HAP-1 (cell line): ENCODE measurements around the gene HSPA4L.

Source experiments
- DNase-seq, 2 experiments: peaks; one replicate each; pipeline ENCODE4 v3.0.0-alpha.2; 2016 to 2020; ENCODE audit warnings: low spot score in 2 of 2
- H3K27me3 ChIP-seq: fragments of 250-450 bp; sonication (Bioruptor Pico); 2 replicates; pipeline ENCODE4 v1.5.1; 2020; ENCODE audit warnings: low read depth, mild to moderate bottlenecking, moderate library complexity
- H3K36me3 ChIP-seq: fragments of 250-450 bp; sonication (Bioruptor Pico); replicated peaks from 2 replicates; pipeline ENCODE4 v1.5.1; 2020; ENCODE audit warnings: mild to moderate bottlenecking
- H3K4me1 ChIP-seq: fragments of 250-450 bp; sonication (Bioruptor Pico); 2 replicates; pipeline ENCODE4 v1.5.1; 2020; ENCODE audit warnings: mild to moderate bottlenecking
- H3K4me3 ChIP-seq: fragments of 250-450 bp; sonication (Bioruptor Pico); 2 replicates; pipeline ENCODE4 v1.5.1; 2020; ENCODE audit warnings: mild to moderate bottlenecking, moderate library complexity
- H3K9me3 ChIP-seq: fragments of 250-450 bp; sonication (Bioruptor Pico); 2 replicates; pipeline ENCODE4 v1.5.1; 2020; ENCODE audit warnings: mild to moderate bottlenecking, moderate library complexity
- in situ Hi-C: fragments of 300-500 bp; cut with MboI; formaldehyde crosslinking; loops from 3 replicates; pipeline ENCODE4 v1.14.3; 2020; ENCODE audit warnings: low sequenced_read_pairs, inconsistent platforms, mixed read lengths

HSPA4L gene

GRCh38 chr4:127857641-127858040 lies 75.5 kb downstream of the HSPA4L start:
- no peak for DNase-seq
- Histone ChIP-seq H3K9me3 (peaks cover 12% of the 10 kb centered on the region), H3K36me3 (no peaks in the 10 kb centered on the region), H3K4me1 (no peaks in the 10 kb centered on the region; the same call in 1 of the 2 replicates), H3K27me3 (no peaks in the 10 kb centered on the region), H3K4me3 (no peak overlapping the region)
- in situ Hi-C loops = no loop called here

- Histone ChIP-seq H3K27me3 (no peaks in the 10 kb centered on the region), H3K4me1 (no peaks in the 10 kb centered on the region), H3K9me3 (no peaks in the 10 kb centered on the region), H3K36me3 (no peaks in the 10 kb centered on the region; the same call in 1 of the 2 replicates), H3K4me3 (no peak overlapping the region)
- in situ Hi-C loops = no loop called here
- no peak for DNase-seq
Observed at GRCh38 chr4:127868196-127868595, 86.1 kb downstream of the HSPA4L start.

- DNase-seq = no peak
- no peaks in the 10 kb centered on the region for H3K27me3 ChIP-seq
- H3K9me3 ChIP-seq = no peaks in the 10 kb centered on the region
- in situ Hi-C loops = no loop called here
- H3K4me3 ChIP-seq = no peak overlapping the region
- H3K4me1 ChIP-seq = 0 out of 2 replicates have a peak, but pooled peaks cover under 1% of the 10 kb centered on the region
- no peaks in the 10 kb centered on the region; the same call in 1 of the 2 replicates for H3K36me3 ChIP-seq
Observed at GRCh38 chr4:127870281-127870680, 88.2 kb downstream of the HSPA4L start.

DNA sequence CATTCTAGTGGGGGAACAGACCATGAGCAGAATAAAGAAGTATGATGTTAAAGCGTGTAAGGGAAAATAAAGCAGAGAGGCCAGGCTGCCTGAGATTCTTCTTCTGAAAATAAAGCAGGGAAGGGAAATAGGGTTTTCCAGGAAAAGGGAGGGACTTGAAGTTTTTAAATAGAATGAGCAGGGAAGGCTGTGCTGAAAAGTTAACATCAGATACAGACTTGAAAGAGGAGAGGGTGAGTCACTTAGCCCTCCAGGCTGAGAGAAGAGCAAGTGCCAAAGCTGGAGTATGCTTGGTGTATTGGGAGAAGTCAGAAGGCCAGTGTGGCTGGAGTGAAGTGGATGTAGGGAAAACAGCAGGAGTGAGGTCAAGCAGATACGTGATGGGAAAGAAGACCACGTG lies 88.6 kb downstream of the HSPA4L start:
- Histone ChIP-seq H3K36me3 (no peaks in the 10 kb centered on the region; the same call in 1 of the 2 replicates), H3K27me3 (no peaks in the 10 kb centered on the region), H3K4me3 (no peak overlapping the region), H3K9me3 (no peaks in the 10 kb centered on the region), H3K4me1 (0 out of 2 replicates have a peak, but pooled peaks cover 5% of the 10 kb centered on the region)
- in situ Hi-C loops = no loop called here
- DNase-seq = no peak

GRCh38 chr4:127875791-127876190 lies 93.7 kb downstream of the HSPA4L start:
- no peak for DNase-seq
- no peak overlapping the region for H3K4me3 ChIP-seq
- in situ Hi-C loops = no loop called here
- H3K4me1 ChIP-seq = peaks cover 15% of the 10 kb centered on the region
- H3K27me3 ChIP-seq = no peaks in the 10 kb centered on the region
- no peaks in the 10 kb centered on the region for H3K9me3 ChIP-seq
- no peaks in the 10 kb centered on the region for H3K36me3 ChIP-seq

DNA sequence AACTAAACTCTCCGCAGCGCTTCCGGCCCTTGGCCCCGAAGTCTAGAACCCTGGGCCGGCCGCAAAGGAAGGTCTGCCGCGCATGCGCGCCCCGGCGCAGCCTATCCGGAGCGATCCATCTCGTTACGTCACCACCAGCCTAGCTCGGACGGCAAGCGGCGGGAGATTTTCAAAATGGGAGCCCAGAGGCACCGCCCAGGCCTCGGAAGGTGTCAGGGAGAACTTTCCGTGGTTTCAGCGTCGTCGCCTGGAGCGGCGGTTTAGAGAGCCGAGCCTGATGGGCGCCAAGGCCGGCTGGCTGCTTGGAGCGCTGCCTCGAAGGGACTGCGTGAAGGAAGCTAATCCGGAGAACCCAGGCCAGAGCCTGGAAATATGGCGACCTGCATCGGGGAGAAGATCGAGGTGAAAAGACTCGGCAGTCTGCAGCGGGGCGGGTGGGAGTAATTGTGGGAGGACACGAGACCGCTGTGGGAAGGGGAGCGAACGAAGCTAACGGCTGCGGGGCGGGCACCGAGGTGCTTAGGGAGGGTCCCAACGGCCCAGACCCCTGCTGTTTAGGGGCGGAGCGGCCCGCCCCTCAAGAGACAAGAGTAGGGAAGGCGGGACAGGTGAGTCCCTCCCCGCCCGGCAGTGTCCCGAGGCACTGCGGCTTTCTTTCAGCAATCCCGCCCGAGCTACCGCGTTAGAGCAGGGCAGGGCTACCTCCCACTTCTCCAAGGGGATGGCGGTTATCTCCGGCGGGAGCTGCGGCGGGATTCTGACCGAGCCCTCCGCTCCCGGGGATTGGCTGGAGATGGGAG lies 98.8 kb downstream of the HSPA4L start, which contains the start of gene PLK4:
Gene PLK4, plus strand, starts transcription at position 131 of the 800 bp plus-strand sequence. Its CDS starts 242 bp downstream, at position 373.
- peaks cover 21% of the 10 kb centered on the region for H3K4me1 ChIP-seq
- peak within 1 kb of the TSS; percentile 84 for H3K4me3 ChIP-seq
- H3K36me3 ChIP-seq = peaks cover 37% of the 10 kb centered on the region
- no peaks in the 10 kb centered on the region for H3K27me3 ChIP-seq
- H3K9me3 ChIP-seq = no peaks in the 10 kb centered on the region
- in situ Hi-C loops = no loop called here
- DNase-seq = peak; percentile 94 to 98

GRCh38 chr4:127881563-127881864 lies 99.4 kb downstream of the HSPA4L start:
- H3K9me3 ChIP-seq = no peaks in the 10 kb centered on the region
- H3K36me3 ChIP-seq = peaks cover 42% of the 10 kb centered on the region

DNA sequence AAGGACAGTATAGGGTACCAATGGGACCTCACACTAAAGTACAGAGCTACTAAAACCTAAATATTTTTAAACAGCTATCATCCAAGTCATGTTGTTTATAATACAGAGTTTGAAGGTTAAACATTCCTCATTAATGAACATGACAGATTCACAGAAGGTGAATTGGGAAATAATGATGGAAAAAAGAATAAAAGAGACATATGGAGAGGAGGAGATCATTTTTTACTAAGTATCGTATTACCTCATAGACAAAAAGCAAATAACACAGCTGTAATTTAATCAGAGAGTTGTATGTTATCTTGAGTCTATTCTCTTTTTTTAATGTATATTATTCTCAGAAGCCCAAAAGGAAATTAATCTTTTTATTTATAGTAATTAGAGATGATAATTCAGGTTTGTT lies 106.4 kb downstream of the HSPA4L start:
- H3K4me1 ChIP-seq = peaks cover 7% of the 10 kb centered on the region
- no peak for DNase-seq
- H3K9me3 ChIP-seq = no peaks in the 10 kb centered on the region
- H3K4me3 ChIP-seq = no peak overlapping the region
- H3K27me3 ChIP-seq = no peaks in the 10 kb centered on the region
- in situ Hi-C loops = no loop called here
- peaks cover 82% of the 10 kb centered on the region for H3K36me3 ChIP-seq

More at GRCh38 chr4:127881563-127881864, 99.4 kb downstream of the HSPA4L start:
- Histone ChIP-seq H3K4me3 (peak overlapping the region; percentile 84), H3K4me1 (peaks cover 21% of the 10 kb centered on the region), H3K27me3 (no peaks in the 10 kb centered on the region)
- in situ Hi-C loops = no loop called here
- no peak for DNase-seq

- H3K27me3 ChIP-seq = no peaks in the 10 kb centered on the region
- DNase-seq = no peak
- H3K36me3 ChIP-seq = peaks cover 84% of the 10 kb centered on the region
- peaks cover 4% of the 10 kb centered on the region; the same call in 1 of the 2 replicates for H3K4me1 ChIP-seq
- H3K4me3 ChIP-seq = no peak overlapping the region
- H3K9me3 ChIP-seq = no peaks in the 10 kb centered on the region
- in situ Hi-C loops = no loop called here
Observed at GRCh38 chr4:127889903-127890302, 107.8 kb downstream of the HSPA4L start.
